WTC11 (cell line): Measurements from ENCODE around the gene SORT1.

Experiments
- CBFB ChIP-seq: sonication (generic); formaldehyde crosslinking; IDR thresholded peaks from 2 replicates; pipeline ENCODE4 v1.8.1; 2022; ENCODE audit warnings: mild to moderate bottlenecking, low read depth, missing genetic modification reagents
- CTCF ChIP-seq: fragments of 200-600 bp; IDR thresholded peaks from 2 replicates; pipeline ENCODE4 v1.8.0; 2022; ENCODE audit warnings: antibody characterized with exemption
- ESRRA ChIP-seq: sonication (generic); formaldehyde crosslinking; IDR thresholded peaks from 2 replicates; pipeline ENCODE4 v1.8.1; 2022; ENCODE audit warnings: mild to moderate bottlenecking, missing genetic modification reagents, borderline replicate concordance
- FOXK1 ChIP-seq: sonication (generic); formaldehyde crosslinking; IDR thresholded peaks from 2 replicates; pipeline ENCODE4 v1.8.0; 2022; ENCODE audit warnings: mild to moderate bottlenecking, moderate library complexity, missing genetic modification reagents
- NR2C2 ChIP-seq: sonication (generic); formaldehyde crosslinking; IDR thresholded peaks from 2 replicates; pipeline ENCODE4 v1.8.0; 2022; ENCODE audit warnings: mild to moderate bottlenecking, missing genetic modification reagents

GRCh38 chr1:109441069-109441468, 43.4 kb upstream of the SORT1 start:
- TF ChIP-seq CTCF, result no peak
- no peak for TF ChIP-seq NR2C2
- TF ChIP-seq FOXK1 (CRISPR knock-in tag), result no peak
- no peak for TF ChIP-seq CBFB (CRISPR knock-in tag)
- TF ChIP-seq ESRRA, result no peak
